ENCODE results near the gene COX14.
A peak's percentile ranks its signal among the peaks of the same experiment; 100 is the strongest.

Gene COX14

DNA sequence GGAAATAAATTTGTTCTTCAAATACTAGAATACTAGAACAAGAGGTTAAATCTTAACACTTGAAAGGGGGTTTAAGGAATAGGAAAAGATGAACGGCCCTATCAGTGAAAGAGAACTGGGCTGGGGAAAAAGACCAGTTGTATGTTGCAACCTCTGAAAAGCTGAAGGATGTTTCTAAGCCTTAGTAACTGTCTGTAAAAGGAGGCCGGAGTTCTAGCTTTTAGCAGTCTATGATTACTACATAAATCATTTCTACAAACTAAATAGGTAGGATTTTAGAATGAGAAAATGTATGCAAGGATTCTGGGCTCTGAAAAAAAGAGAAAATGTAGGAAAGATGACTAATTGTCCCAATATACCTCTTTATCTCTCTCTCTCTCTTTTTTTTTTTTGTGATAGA is 50.2 kb downstream of the COX14 start:
- TF ChIP-seq FOXP2 (optimal IDR thresholded peaks at IDR 0.05; ENCODE audit: control extremely low read depth, extremely low read length, insufficient read depth) (no peak), POLR2AphosphoS5 (IDR thresholded peaks at IDR 0.05; ENCODE audit: borderline replicate concordance, low read depth, low read length) (no peak), EZH2 (IDR thresholded peaks at IDR 0.05) (no peak)
- DNase-seq (ENCODE audit: low read depth, low spot score): no peak
- Histone ChIP-seq H3K36me3 (ENCODE audit: insufficient read depth, low read length) (no peaks in the 10 kb centered on the region), H3K9ac (ENCODE audit: insufficient read length) (no peak overlapping the region), H3K9me3 (ENCODE audit: low read depth, low read length) (no peaks in the 10 kb centered on the region), H3K27ac (no peak overlapping the region), H3K4me3 (no peak overlapping the region)

DNA sequence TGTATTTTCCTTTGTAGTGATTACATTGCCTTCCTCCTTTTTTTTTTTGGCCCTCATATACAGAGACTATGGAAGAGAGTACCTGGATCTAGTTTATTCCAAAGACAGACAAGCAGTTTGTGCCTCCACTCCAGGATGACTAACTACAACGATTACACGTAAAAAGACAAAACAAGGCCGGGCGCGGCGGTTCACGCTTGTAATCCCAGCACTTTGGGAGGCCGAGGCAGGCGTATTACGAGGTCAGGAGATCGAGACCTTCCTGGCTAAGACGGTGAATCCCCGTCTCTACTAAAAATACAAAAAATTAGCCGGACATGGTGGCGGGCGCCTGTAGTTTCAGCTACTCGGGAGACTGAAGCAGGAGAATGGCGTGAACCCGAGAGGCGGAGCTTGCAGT is 52.9 kb downstream of the COX14 start:
- Histone ChIP-seq H3K9ac (ENCODE audit: insufficient read length) (no peak overlapping the region), H3K27ac (no peak overlapping the region), H3K36me3 (ENCODE audit: insufficient read depth, low read length) (no peaks in the 10 kb centered on the region), H3K4me3 (no peak overlapping the region), H3K9me3 (ENCODE audit: low read depth, low read length) (no peaks in the 10 kb centered on the region)
- DNase-seq (ENCODE audit: low read depth, low spot score): no peak
- TF ChIP-seq POLR2AphosphoS5 (IDR thresholded peaks at IDR 0.05; ENCODE audit: borderline replicate concordance, low read depth, low read length) (no peak), FOXP2 (optimal IDR thresholded peaks at IDR 0.05; ENCODE audit: control extremely low read depth, extremely low read length, insufficient read depth) (no peak), EZH2 (IDR thresholded peaks at IDR 0.05) (no peak)

DNA sequence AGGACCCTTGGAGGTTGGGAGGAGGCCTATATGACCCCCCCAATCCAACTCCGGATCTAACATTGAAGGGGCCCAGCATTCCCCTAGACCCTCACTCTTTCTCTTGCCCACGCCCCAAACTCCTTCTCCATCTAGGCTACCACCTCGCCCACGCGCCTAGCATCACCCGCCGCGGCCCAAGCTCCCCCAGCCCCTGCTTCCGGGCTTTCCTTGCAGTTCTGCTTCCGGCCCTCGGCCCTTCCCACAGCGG is 54.7 kb downstream of the COX14 start:
- no peak for DNase-seq (ENCODE audit: low read depth, low spot score)
- Histone ChIP-seq H3K4me3 (peak overlapping the region; percentile 98), H3K9me3 (ENCODE audit: low read depth, low read length) (no peaks in the 10 kb centered on the region), H3K36me3 (ENCODE audit: insufficient read depth, low read length) (no peaks in the 10 kb centered on the region), H3K27ac (no peak overlapping the region), H3K9ac (ENCODE audit: insufficient read length) (peak overlapping the region; percentile 87)
- no peak for TF ChIP-seq FOXP2 (optimal IDR thresholded peaks at IDR 0.05; ENCODE audit: control extremely low read depth, extremely low read length, insufficient read depth)
- no peak for TF ChIP-seq EZH2 (IDR thresholded peaks at IDR 0.05)

DNA sequence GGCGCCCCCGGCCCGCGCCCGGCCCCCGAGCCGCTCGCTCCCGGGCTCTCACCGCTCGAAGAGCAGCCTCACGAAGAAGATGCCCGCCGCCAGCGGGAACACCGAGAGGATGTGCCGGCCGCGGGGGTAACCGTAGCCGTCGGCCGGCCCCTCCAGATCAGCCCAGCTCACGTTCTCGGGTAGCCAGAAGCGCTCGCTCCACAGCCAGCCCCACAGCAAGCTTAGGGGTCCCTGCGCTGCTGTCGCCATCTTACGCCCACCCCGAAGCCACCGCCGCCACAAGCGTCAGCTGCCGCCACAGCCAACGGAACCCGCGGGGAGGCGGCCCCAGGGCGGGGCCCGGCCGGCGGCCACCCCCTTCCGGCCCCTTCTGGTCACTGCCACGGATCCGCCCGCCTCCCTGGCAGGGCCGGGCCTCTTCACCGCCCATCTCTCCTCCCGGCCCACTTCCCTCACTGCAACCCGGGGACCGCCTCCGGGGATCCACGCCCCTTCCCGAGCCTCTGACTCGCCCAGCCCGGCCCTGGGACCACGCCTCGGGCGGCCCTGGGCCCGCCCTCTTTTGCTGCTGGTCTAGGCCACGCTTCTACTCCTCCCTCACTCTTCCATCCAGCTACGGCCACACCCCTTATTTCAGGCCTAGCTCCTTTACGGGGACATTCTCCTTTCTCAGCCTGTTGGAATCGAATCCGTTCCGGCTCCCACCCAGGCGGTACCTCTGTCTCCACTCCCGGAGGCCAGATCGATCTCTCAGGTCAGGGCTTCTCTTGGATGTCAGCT is 55.2 kb downstream of the COX14 start, which contains the start of gene CERS5:
TSS of gene CERS5 (minus strand) at position 321 of the 780 bp plus-strand sequence. CDS start at position 249, 72 bp downstream.
- Histone ChIP-seq H3K36me3 (ENCODE audit: insufficient read depth, low read length) (no peaks in the 10 kb centered on the region), H3K4me3 (peak within 1 kb of the TSS; percentile 98), H3K9ac (ENCODE audit: insufficient read length) (peak within 1 kb of the TSS; percentile 87), H3K9me3 (ENCODE audit: low read depth, low read length) (no peaks in the 10 kb centered on the region), H3K27ac (peak within 1 kb of the TSS; percentile 66)
- TF ChIP-seq POLR2AphosphoS5 (IDR thresholded peaks at IDR 0.05; ENCODE audit: borderline replicate concordance, low read depth, low read length) (peak; percentile 79), EZH2 (IDR thresholded peaks at IDR 0.05) (no peak)
- peak; percentile 76 for DNase-seq (ENCODE audit: low read depth, low spot score)
